T-helper 2 cell (primary cell): ENCODE data around the gene PLXDC2.

Experiments used
- DNase-seq, 5 experiments: peaks; one replicate each; pipeline versions ENCODE4 v3.0.0 to v3.0.0-alpha.2; 2012 to 2022

PLXDC2 gene

DNA sequence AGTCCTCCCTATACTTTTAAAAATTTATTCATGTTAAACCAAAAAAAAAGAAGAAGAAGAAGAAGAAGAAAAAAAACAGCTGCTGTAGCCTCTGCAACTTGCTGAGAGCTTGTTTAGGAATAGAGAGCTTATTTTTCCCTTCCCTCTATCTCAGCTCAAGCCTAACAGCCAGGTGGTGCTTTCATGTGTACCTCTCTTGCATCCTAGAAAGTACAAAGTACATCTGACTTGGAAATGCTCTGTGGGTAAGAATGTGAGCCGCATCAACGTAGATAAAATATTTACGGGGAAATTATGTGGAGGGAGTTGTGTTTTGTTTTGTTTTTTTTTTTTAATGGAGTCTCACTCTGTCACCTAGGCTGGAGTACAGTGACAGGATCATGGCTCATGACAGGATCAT is 99.6 kb downstream of the PLXDC2 start:
- no peak for DNase-seq

DNA sequence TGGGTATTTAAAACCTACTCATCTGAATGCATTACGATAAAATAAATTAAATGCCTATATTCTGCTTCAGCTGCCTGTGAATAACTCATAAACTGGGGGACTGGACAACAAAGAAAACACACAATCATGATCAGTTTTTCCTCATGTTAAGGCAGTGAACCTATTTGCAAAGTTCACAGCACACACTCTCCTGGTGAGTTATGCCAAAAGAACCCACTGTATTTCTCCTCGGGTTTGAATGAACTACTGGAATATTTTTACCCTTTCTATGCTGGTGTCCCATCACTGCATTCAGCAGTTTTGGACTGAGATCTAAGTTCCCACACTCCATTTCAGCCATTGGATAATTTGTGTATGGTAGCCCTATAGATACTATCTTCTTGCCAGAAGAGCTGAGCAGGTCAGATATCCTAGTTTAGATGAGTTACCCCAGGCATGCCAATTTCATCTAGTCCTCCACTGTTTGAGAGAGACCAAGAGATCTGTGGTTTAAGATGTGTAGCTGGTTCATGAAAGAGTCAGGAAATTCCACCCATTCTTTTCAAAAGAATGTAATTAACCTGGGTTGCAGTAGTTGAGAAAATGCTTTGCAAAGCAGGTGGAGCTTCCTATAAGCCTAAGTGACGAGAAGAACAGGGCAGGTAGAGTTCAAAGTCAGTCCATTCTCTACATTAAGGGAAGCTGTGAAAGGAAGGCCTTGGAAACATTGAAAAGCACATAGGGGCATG is 101.7 kb downstream of the PLXDC2 start:
- DNase-seq = no peak

DNA sequence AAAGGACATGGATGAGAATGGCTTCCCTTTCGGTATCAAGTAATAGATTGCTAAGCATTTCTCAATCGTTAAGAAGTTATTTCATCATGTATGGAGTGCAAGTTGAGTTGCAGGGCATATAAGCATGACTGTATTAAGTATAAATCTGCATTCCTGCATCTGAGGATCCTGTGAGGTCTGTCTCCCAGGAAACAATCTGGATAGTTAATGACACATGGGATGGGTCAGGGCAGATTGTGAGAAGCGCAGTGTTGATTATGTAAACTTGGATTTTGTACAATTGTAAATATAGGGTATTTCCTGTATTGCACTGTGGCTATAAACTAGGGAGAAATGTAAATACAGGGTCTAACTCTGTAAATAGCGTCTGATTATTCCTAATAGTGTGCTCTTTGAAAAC is 102.6 kb downstream of the PLXDC2 start:
- DNase-seq = no peak

DNA sequence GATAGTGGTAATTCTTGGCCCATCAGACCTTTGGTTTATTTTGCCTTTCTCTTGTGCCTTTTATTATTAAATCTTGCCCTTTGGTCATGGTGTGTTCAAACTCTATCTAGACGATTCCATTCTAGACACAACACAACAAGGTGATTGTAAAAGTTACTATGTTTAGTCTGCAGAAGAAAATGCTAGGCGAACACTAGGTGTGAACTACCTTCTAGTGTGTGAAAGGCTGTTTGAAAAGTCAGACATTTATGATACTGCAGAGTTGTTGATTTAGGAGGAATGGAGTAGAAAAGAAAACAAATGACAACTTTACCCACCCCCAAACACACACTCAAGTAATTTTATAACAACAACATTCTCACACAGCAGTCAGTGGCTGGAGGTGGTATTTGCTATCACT is 103.4 kb downstream of the PLXDC2 start:
- no peak for DNase-seq

DNA sequence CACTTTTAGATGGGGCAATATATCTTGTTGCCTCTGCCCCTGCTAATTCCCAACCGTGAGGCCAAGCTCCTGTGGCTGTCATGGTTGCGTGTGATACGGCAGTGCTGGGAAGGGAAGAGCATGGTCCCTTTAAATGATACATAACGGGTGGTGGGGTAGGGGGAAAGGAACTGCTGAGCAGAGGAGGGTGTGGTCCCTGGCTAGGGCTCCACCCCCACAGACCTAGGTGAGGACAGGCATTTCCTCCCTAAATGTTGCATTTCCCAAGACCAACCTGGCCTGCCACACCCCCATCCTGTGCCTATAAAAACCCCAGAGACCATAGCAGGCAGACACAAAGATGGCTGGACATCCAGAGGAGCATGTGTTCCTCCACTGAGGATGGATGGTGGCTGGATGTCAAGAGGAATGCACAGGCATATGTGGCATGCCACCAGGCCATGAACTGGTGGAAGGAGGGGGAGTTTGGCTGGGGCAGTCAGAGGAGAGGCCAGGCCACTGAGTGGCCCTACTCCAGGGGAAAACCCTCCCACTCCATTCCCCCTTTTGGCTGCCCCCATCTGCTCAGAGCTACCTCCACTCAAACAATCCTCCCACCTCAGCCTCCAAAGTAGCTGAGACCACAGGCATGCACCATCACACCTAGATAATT is 104.0 kb downstream of the PLXDC2 start:
- DNase-seq = no peak

DNA sequence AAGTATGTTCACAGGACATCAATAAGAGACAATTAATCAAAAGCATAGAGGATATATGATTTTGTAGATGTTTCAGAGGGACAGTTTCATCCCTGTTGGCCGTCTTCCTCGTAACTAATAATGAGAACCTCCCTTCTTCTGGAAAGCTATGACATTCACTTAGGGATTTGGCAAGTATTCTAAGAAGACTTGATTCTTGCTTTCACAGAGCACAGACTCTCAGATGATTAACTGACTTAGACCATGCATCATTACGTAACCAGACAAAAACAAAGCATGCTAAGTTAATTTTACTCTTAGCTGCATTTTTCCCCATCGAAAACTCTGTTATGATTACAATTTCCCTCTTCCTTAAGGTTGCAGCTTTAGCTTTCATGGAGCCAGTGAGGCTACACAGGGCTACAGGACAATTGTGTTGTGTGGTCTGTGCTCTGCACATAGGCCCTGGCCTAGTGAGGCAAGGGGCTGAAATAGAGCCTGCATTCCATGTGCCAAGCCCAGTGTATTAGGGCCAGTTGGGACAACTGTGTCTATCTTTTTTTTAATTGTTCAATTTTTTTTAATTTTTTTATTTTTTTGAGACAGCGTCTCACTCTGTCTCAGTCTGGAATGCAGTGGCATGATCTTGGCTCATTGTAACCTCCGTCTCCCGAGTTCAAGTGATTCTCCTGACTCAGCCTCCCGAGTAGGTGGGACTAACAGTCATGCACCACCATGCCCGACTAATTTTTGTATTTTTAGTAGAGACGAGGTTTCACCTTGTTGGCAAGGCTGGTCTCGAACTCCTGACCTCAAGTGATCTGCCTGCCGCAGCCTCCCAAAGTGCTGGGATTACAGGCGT is 105.3 kb downstream of the PLXDC2 start:
- DNase-seq = no peak

DNA sequence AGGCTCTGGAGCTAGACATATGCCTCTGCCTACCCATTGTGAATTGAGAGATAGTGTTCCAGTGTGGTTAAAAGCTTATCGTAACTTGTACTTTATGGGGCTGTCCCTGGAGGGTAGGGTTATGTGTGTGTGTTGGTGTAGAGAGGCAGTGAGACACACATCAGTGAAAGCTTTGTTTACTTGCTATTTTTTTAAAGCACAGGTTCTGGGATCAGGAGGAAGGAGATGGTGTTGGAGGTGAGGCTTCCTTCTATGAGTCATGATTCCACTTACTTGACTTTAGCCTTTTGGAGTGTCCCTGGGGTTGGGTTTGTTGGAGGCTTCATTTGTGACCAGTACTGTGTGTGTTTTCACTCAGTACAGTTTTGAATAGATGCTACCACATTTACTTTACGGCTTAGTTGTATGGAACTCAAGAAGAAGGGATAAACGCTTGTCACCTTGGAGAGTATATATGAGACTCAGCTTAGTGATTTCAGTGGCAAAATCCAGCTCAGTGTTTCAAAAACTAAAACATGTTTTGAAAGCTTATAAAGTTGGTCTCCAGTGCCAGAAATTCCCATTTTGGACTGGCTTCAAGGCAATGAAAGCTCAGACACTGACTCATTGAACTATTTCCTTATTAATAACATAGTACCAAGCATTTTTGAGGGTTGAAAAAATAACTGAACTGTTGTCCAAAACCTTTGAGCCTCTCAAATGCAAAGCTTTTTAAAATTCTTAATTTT is 106.2 kb downstream of the PLXDC2 start:
- DNase-seq = no peak

DNA sequence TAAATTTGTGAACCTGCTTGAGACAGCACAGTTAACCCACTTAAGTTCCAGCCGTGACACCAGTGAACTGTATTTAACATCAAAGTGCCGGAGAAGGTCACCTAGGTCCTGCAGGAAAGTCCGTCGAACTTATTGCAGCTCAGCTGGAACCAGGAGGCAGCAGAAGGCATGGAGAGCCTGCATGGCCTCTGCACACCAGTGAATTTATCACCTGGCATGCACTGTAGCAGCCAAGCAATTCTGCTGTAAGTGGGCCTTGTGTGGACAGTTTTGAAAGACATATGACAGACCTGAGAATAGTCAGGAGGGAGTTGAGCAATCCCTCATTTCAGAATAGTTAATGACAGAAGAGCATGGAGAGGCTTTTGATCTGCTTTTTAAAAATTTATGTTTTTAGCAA is 108.8 kb downstream of the PLXDC2 start:
- no peak for DNase-seq

DNA sequence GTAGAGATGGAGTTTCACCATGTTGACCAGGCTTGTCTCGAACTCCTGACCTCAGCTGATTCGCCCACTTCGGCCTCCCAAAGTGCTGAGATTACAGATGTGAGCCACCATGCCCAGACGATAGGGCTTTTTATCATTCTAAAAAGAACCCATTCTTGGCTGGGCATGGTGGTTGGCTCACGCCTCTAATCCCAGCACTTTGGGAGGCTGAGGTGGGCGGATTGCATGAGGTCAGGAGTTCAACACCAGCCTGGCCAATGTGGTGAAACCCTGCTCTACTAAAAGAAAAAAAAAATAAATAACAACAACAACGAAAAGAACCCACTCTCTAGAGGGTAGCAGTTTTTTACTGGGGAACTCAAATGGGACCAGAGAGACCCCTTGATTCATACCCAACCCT is 112.7 kb downstream of the PLXDC2 start:
- DNase-seq = no peak

DNA sequence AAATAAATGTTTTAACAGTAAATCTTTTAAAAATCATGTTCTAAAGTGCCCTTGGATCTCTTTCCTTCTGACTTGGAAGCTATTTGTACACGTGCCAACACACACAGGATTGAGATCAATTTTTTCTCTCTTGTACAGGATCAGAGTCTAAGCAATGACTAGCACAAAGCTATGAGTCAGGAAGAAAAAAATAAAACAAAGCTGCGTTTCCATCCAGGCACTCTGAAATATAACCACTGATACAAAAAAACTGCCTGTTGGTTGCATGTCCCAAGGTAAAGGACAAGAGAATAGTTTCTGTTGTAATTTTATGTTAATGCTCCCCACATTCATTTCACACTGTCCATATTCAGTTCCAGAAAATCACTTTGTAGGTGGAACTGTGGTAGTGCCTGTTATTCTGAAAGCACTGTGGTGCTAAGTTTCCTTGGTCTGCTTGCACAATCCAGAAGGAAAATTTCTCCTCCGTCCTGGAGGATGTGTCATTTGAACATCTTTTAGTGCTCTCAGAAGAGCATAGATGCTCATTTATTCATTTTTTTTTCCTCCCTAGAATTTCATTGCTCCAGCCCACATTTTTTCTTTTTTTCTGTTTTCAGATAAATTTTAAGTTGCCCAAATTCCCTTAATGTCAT is 113.4 kb downstream of the PLXDC2 start:
- DNase-seq = no peak

DNA sequence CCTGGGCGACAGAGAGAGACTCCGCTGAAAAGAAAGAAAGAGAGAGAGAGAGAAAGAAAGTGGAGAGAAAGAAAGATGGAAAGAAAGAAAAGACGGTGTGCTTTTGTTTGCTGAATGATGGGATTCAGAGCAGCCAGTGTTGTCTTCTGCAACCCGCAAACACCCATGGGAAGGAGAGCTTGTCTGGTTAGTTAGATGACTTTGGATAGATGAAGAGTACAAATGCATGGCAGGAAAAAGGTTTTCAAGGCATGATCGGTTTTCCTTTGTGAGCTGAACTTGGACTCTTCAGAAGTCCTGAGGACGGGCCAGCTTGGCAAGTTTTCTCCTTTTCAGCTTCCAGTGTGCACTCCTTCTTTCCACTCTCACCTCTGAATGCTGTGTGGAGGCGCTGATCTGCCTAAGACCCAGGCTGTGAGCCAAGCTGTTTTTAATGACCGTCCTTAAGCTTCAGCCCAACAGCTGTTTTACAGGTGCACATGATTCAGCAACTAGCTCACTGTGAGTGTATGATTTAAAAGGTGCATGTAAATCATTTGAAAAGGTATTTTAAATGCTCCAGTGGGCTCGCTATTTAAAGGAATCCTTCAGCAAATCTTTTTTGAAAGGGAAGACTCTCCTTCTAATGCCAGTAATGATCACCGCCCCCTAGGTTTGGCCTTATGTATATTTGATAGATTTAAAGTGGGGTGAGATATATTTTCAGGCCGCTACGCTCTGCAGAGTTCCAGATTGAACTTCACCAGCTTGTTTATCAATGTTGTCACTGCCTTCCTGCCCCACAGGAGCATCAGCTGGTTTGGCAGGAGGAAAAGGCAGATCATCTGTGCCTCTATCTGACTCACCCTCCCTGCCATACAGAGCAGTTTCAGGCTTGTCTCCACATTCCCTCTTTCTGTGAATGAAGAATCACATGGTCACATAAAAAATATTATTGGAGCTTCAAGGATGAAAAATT is 115.0 kb downstream of the PLXDC2 start:
- DNase-seq = no peak

DNA sequence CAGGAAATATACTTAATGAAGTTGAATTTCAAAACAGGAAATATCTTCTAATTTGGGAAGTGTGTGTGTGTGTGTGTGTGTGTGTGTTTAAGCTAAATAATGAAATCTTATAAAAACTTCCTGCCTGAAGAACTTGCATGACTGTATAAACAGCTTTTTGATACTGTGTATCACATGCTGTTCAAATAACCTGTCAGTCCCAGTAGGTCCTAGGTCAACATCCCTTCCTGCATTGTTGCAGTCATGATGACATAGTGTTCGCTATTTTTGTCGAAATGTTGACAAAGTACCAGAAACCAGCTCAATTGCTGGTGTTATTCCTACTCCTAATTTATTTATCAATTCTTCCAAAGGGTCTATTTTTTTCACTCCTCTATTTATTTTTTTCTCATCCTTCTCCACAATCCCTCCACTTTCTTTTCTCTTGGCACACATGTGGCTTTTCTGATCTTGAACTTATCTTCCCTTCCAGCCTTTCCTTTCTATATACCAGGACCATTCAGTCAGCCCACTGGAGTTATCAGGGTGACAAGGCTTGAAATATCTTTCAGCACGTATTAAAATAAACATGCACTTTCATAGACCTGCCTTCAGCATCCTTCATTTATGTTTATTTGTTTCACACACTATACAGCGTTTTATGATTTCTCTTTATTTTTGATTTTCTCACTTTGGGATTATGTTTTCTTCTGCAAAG is 115.8 kb downstream of the PLXDC2 start:
- DNase-seq = no peak

DNA sequence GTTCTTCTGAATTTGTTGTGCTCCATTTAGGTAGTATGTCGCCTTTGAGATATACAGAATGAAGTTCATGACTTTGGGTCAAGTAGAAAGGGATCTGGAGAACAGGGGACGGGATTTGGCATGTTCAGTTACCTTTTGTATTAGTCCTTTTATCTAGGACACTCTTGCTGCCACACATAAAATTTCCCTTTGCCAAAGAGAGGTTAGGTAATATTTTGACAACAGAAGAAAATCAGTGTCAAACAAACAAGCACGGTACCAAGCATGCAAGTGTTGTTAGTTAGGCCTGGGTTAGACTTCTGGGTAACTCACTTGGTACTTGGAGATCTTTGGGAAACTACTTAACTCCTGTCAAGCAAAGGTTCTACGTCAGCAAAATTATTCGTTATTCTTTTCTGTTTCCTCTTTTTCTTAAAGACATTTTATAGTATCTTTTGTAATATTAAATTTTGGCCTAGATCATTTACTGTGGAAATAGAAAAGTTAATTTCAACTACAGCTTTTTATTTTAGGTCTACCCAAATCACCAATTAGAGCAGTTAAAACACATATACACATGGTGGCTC is 116.7 kb downstream of the PLXDC2 start:
- DNase-seq = no peak

DNA sequence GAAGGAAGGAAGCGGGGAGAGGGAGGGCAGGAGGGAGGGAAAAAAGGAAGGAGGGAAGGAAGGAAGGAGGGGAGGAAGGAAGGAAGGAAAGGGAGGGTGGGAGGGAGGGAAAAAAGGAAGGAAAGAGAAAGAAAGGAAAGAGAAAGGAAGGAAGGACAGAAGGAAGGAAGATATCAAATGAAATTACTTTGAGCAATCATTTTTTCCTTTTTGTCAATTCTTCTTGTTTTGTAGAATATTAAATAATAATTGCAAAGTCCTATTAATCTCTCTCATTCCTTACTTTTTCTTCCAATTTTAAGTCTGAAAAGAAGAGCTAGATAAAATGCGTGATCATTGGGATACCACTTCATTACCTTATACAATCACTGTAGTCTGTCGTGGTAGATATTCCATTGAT is 117.5 kb downstream of the PLXDC2 start:
- no peak for DNase-seq

DNA sequence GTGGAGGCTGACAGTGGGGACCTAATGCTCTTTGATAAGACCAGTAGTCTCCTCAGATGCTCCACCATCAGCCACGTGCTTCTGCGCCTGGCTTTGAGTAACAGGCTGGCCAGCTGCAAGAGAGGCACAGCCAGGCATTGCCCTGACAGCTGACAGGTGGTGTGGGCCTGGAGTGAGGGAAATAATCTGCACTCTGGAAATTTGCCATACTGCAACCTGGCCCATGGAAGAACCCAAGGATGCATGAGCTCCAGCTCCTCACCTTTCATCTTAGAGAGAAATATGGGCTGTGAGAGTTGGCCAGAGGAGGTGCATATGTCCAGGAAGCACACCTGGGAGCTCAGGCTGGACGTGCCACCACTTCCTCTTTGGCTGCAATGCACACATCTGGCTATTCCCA is 118.9 kb downstream of the PLXDC2 start:
- no peak for DNase-seq

DNA sequence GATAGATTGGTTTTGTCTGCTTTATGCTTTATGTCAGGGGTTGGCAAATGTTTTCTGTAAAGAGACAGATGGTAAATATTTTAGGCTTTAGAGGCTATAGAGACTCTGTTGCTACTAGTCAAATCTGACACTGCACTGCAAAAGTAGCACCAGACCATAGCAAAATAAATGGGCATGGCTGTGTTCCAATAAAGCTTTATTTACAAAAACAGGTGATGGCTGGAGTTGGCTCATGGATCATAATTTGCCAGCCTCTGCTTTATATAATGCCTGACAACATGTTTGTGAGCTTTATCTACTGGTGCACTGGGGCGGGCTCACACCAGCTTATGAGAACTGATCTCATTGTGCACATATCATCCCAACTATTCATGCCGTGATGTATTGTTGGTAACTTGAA is 120.1 kb downstream of the PLXDC2 start:
- DNase-seq = no peak

DNA sequence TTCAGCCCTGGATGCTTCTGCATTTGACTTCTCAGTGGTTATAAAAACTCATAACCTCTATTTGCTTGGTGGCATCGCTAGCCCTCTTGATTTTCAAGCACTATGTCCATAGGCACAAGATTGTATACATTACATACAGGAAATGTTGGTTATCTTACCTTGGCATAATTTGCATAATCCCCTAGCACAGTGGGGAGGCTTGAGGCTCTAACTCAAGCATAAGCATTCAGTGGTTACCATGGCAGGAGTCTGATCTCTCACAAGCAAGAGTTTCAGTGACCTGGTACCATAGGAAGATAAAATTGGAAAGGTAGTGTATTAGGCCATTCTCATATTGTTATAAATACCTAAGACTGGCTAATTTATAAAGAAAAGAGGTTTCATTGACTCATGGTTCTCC is 121.8 kb downstream of the PLXDC2 start:
- DNase-seq = no peak

DNA sequence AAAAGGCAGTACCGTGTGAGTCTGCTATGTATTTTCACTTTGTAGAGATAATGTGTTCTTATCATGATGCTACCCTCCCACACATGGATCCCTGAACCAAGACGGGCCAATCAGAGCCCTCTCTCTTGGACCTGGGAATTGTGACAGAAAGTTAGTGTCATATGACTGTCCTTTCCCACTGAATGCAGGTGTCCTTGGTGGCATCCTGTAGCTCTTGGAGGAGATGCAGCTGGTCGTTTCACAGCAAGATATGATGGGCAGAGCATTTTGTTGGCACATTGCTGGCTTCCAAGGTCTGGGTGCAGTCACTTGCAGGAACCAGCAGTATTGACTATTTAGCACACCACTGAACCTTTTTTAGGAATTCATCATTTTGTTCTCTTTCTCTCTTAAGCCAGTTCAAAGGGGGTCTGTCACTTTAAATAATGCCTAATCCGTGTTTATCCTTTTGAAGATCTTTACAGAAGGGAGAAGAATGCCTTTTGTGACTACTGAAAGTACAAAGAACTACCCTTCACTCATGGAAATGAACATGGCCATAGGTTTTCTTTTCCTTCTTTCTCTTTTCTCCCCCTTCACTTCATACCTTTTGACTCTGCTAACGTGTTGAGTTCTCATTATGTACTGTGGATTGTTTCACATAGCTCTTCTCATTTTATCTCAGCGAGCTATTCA is 125.1 kb downstream of the PLXDC2 start:
- DNase-seq = no peak

DNA sequence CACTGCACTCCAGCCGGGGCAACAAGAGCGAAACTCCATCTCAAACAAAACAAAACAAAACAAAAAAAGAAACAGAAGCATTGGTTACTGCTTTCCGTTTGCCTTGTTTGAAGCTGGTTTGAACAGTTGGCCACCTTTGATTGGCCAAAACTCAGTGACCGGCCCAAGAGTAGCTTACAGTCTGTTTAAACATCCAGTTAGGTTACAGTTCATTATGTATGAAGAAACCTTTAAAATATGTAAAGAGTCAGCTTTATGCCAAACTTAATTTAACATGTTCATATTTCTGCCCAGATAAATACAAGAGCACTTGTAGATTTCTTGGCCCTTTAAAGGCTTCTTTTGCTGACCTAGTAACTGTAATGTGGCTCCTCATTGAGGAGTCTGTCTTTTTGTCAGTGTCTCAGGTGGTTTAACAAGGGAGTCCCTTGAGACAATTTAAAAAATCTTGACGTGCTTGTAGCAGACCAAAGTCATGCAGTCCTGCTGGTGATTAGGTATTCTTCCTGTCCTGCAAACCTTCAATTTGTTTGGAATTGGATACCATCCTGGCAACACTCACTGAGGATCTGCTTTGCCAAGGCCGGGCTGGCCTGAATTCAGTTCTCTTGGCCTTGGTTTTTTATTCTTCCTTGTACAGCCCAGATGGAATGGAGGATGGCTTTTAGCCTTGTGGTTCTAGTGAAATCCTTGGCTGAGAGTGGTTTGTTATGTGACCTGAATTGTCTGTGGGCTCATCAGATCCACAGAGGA is 128.9 kb downstream of the PLXDC2 start:
- DNase-seq = no peak
